T-helper 1 cell treated with Interleukin-12 subunit alpha and Interleukin-12 subunit beta and Interleukin-4 antibody, amounts not matched to agents 30 ng/mL and 1 ng/mL, for 36 hours (primary cell): ENCODE data around the gene SPG7. TPM values are rescaled to one million over a fixed set of nuclear protein-coding genes. Genes with fewer than 3 reads are reported as not detected.

Source experiments
- intact Hi-C: fragments of 100-400 bp; cut with micrococcal nuclease; formaldehyde crosslinking; loops from one replicate; pipeline ENCODE4 v1.15.1; 2024
- total RNA-seq: library from RNA; stranded (reverse); gene quantifications from 2 replicates; pipeline ENCODE4 v1.2.3, GENCODE V29; 2022

Gene SPG7
- total RNA-seq, 1 donor from 2014 or later: 126 TPM

- intact Hi-C loops: loop anchor here (5.0 kb wide), 7 partner anchors 85 to 800 kb away; partner anchors contain the start of genes CDT1, CHMP1A, CTU2 and RNF166
Observed at GRCh38 chr16:89507214-89507833, 879 bp upstream of the SPG7 start.

GRCh38 chr16:89510526-89510925 lies 2.3 kb downstream of the SPG7 start:
- intact Hi-C loops: no loop called here

GRCh38 chr16:89511374-89511773 lies 3.2 kb downstream of the SPG7 start:
- intact Hi-C loops: no loop called here

- intact Hi-C loops: no loop called here
Observed at GRCh38 chr16:89512453-89512852, 4.2 kb downstream of the SPG7 start.

- intact Hi-C loops: no loop called here
Observed at GRCh38 chr16:89517128-89517527, 8.9 kb downstream of the SPG7 start.

- intact Hi-C loops: no loop called here
Observed at GRCh38 chr16:89519881-89520280, 11.7 kb downstream of the SPG7 start.

- intact Hi-C loops: no loop called here
Observed at GRCh38 chr16:89522287-89522686, 14.1 kb downstream of the SPG7 start.

- intact Hi-C loops: no loop called here
Observed at GRCh38 chr16:89523680-89524344, 15.6 kb downstream of the SPG7 start.

- intact Hi-C loops: no loop called here
Observed at GRCh38 chr16:89525146-89525913, 17.1 kb downstream of the SPG7 start.

- intact Hi-C loops: no loop called here
Observed at GRCh38 chr16:89529097-89529496, 20.9 kb downstream of the SPG7 start.

GRCh38 chr16:89530401-89531381 lies 22.5 kb downstream of the SPG7 start:
- intact Hi-C loops: no loop called here

GRCh38 chr16:89531821-89532526 lies 23.8 kb downstream of the SPG7 start:
- intact Hi-C loops: no loop called here

GRCh38 chr16:89534252-89534756 lies 26.1 kb downstream of the SPG7 start:
- intact Hi-C loops: loop anchor here (2.0 kb wide), 1 partner anchor 50 kb away; no protein-coding TSS in a partner anchor

- intact Hi-C loops: no loop called here
Observed at GRCh38 chr16:89536371-89536770, 28.2 kb downstream of the SPG7 start.

GRCh38 chr16:89536886-89537548 lies 28.8 kb downstream of the SPG7 start:
- intact Hi-C loops: no loop called here

GRCh38 chr16:89537549-89537925 lies 29.3 kb downstream of the SPG7 start:
- intact Hi-C loops: no loop called here

- intact Hi-C loops: no loop called here
Observed at GRCh38 chr16:89538286-89538685, 30.1 kb downstream of the SPG7 start.

- intact Hi-C loops: no loop called here
Observed at GRCh38 chr16:89540557-89540956, 32.4 kb downstream of the SPG7 start.

GRCh38 chr16:89541792-89542191 lies 33.6 kb downstream of the SPG7 start:
- intact Hi-C loops: no loop called here

- intact Hi-C loops: no loop called here
Observed at GRCh38 chr16:89544113-89544512, 35.9 kb downstream of the SPG7 start.
